Skeletal muscle satellite cell (primary cell): ENCODE data around the gene WWOX.
"Not testable (repeated sequence)": the region's sequence is repeated elsewhere in the genome, so short reads cannot be mapped to it uniquely, and the experiment has no call there.

Experiments used
- H3K27me3 ChIP-seq: 2 replicates; pipeline ENCODE4 v1.7.0; 2013; ENCODE audit warnings: low read length; ENCODE audit not compliant: control insufficient read depth, insufficient read depth
- H3K36me3 ChIP-seq: 2 replicates; pipeline ENCODE4 v1.7.0; 2013; ENCODE audit warnings: mild to moderate bottlenecking, control low read depth, low read length; ENCODE audit not compliant: insufficient read depth
- H3K4me1 ChIP-seq: 2 replicates; pipeline ENCODE4 v1.7.0; 2013; ENCODE audit warnings: low read length; ENCODE audit not compliant: control insufficient read depth, insufficient read depth
- H3K4me2 ChIP-seq: 2 replicates; pipeline ENCODE4 v1.7.0; 2013; ENCODE audit warnings: mild to moderate bottlenecking, low read length
- H3K4me3 ChIP-seq: 2 replicates; pipeline ENCODE4 v1.7.0; 2013; ENCODE audit warnings: low read length
- H3K9ac ChIP-seq: 2 replicates; pipeline ENCODE4 v1.7.0; 2013; ENCODE audit warnings: mild to moderate bottlenecking, low read depth, low read length, moderate library complexity
- H3K9me3 ChIP-seq: replicated peaks from 2 replicates; pipeline ENCODE4 v1.7.0; 2013; ENCODE audit warnings: mild to moderate bottlenecking, control low read depth, low read length

WWOX gene

DNA sequence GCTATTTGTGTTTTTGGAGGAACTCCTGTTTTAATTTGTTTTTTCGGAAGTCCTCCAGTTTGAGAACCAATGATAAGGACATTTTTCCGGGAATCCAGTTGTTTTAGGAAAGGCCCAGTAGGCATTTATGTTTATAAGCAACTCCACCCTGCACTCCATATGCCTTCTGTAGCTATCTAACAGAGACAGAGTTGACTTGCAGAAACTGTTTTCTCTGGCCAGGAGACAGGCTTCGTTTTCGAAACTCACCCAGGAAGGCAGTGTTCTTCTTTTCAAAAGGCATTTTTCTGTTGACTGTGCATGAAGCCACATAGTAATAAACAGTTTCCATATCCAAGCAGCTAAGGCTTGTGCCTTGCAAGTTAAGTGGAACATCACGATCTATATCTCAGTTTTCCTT lies 587.1 kb downstream of the WWOX start:
- Histone ChIP-seq H3K36me3 (no peaks in the 10 kb centered on the region), H3K4me1 (peaks cover 25% of the 10 kb centered on the region), H3K9me3 (no peaks in the 10 kb centered on the region), H3K4me2 (no peak overlapping the region), H3K9ac (no peak overlapping the region), H3K27me3 (no peaks in the 10 kb centered on the region), H3K4me3 (no peak overlapping the region)

GRCh38 chr16:78689028-78689427 lies 589.6 kb downstream of the WWOX start:
- Histone ChIP-seq H3K9me3 (no peaks in the 10 kb centered on the region), H3K36me3 (no peaks in the 10 kb centered on the region), H3K9ac (no peak overlapping the region), H3K4me2 (no peak overlapping the region), H3K4me3 (no peak overlapping the region), H3K27me3 (no peaks in the 10 kb centered on the region), H3K4me1 (peaks cover 20% of the 10 kb centered on the region)

- Histone ChIP-seq H3K4me3 (no peak overlapping the region), H3K9me3 (no peaks in the 10 kb centered on the region), H3K4me2 (no peak overlapping the region), H3K9ac (no peak overlapping the region), H3K4me1 (peaks cover 15% of the 10 kb centered on the region), H3K36me3 (no peaks in the 10 kb centered on the region), H3K27me3 (no peaks in the 10 kb centered on the region)
These were observed 590.1 kb downstream of the WWOX start for GRCh38 chr16:78689536-78689935.

GRCh38 chr16:78690510-78690909 lies 591.1 kb downstream of the WWOX start:
- no peaks in the 10 kb centered on the region for H3K27me3 ChIP-seq
- H3K9ac ChIP-seq: no peak overlapping the region
- peaks cover 5% of the 10 kb centered on the region for H3K4me1 ChIP-seq
- H3K36me3 ChIP-seq: no peaks in the 10 kb centered on the region
- no peak overlapping the region for H3K4me3 ChIP-seq
- no peak overlapping the region for H3K4me2 ChIP-seq
- H3K9me3 ChIP-seq: no peaks in the 10 kb centered on the region

- not testable (repeated sequence) for H3K4me1 ChIP-seq, H3K27me3 ChIP-seq, H3K4me3 ChIP-seq, H3K4me2 ChIP-seq, H3K9ac ChIP-seq, H3K36me3 ChIP-seq, H3K9me3 ChIP-seq
These were observed 592.3 kb downstream of the WWOX start for GRCh38 chr16:78691746-78692145.

DNA sequence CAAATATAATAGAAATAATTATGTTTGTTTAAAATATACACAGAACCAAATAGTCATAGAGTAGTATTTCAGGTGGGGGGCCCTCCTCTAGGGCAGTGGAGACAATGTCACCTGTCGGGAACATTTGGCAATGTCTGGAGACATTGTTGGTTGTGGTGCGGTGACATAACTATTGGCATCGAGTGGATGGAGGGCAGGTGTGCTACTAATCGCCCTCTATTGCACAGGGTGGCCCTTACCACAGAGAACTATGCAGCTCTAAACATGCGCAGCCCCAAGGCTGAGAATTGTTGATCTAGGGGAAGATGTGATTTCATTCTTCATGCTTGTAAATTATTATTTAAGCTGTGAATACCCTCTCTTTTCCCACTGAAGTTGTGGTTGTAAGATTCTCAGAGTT lies 594.0 kb downstream of the WWOX start:
- Histone ChIP-seq H3K4me1 (no peaks in the 10 kb centered on the region), H3K4me3 (no peak overlapping the region), H3K9me3 (no peaks in the 10 kb centered on the region), H3K4me2 (no peak overlapping the region), H3K27me3 (no peaks in the 10 kb centered on the region), H3K9ac (no peak overlapping the region), H3K36me3 (no peaks in the 10 kb centered on the region)

GRCh38 chr16:78694414-78694813 lies 595.0 kb downstream of the WWOX start:
- Histone ChIP-seq H3K9me3 (no peaks in the 10 kb centered on the region), H3K36me3 (no peaks in the 10 kb centered on the region), H3K4me2 (no peak overlapping the region), H3K4me1 (no peaks in the 10 kb centered on the region), H3K4me3 (no peak overlapping the region), H3K27me3 (no peaks in the 10 kb centered on the region), H3K9ac (no peak overlapping the region)

- Histone ChIP-seq H3K27me3 (no peaks in the 10 kb centered on the region), H3K9me3 (no peaks in the 10 kb centered on the region), H3K4me2 (no peak overlapping the region), H3K4me3 (no peak overlapping the region), H3K9ac (no peak overlapping the region), H3K4me1 (no peaks in the 10 kb centered on the region), H3K36me3 (no peaks in the 10 kb centered on the region)
These were observed 595.9 kb downstream of the WWOX start for GRCh38 chr16:78695391-78695790.

DNA sequence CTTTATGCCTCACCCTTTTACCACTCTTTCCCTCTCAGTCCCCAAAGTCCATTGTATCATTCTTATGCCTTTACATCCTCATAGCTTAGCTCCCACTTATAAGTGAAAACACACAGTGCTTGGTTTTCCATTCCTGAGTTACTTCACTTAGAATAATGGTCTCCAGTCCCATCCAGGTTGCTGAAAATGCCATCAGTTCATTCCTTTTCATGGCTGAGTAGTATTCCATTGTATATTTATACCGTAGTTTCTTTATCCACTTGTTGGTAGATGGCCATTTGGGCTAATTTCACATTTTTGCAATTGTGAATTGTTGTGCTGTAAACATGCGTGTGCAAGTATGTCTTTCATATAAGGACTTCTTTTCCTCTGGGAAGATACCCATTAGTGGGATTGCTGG lies 597.3 kb downstream of the WWOX start:
- Histone ChIP-seq H3K9ac (no peak overlapping the region), H3K4me3 (no peak overlapping the region), H3K27me3 (no peaks in the 10 kb centered on the region), H3K4me2 (no peak overlapping the region), H3K36me3 (no peaks in the 10 kb centered on the region), H3K4me1 (no peaks in the 10 kb centered on the region), H3K9me3 (no peaks in the 10 kb centered on the region)

DNA sequence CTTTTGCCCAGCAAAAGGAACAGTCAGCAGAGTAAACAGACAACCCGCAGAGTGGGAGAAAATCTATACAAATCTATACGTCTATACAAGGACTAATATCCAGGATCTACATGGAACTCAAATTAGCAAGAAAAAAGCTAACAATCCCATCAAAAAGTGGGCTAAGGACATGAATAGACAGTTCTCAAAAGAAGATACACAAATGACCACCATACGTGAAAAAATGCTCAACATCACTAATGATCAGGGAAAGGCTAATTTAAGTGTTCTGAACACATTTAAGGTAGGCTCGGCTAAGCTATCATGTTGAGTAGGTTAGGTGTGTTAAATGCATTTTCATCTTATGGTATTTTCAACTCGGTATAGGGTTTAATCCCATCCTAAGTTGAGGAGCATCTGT lies 598.0 kb downstream of the WWOX start:
- Histone ChIP-seq H3K36me3 (no peaks in the 10 kb centered on the region), H3K9me3 (no peaks in the 10 kb centered on the region), H3K9ac (no peak overlapping the region), H3K27me3 (no peaks in the 10 kb centered on the region), H3K4me2 (no peak overlapping the region), H3K4me3 (no peak overlapping the region), H3K4me1 (no peaks in the 10 kb centered on the region)

- Histone ChIP-seq H3K9ac (no peak overlapping the region), H3K27me3 (no peaks in the 10 kb centered on the region), H3K9me3 (peaks cover 3% of the 10 kb centered on the region)
These were observed 604.5 kb downstream of the WWOX start for GRCh38 chr16:78703936-78704335.

DNA sequence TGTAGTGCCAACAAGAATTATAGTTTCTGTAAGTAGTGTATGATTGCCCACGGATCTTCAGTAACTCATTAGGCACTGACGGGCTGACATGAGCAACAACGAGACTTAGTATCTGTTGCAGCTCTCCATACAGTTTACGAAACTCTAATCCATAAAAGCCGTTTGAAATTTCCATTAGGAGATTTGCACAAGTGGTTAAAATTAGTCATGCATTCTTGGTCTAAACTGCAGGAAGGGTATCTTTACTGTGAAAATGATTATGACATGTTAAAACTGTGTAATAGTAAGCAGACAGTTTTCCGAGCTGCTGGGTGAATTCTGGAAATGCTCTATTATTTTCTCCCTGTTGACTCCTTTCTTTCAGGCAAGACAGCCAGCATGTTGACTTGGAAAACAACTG lies 605.0 kb downstream of the WWOX start:
- H3K4me1 ChIP-seq: no peaks in the 10 kb centered on the region
- peaks cover 3% of the 10 kb centered on the region for H3K9me3 ChIP-seq
- no peak overlapping the region for H3K9ac ChIP-seq
- no peaks in the 10 kb centered on the region for H3K27me3 ChIP-seq
- H3K4me2 ChIP-seq: peak overlapping the region; percentile 6
- H3K4me3 ChIP-seq: no peak overlapping the region
- no peaks in the 10 kb centered on the region for H3K36me3 ChIP-seq

More at GRCh38 chr16:78703936-78704335, 604.5 kb downstream of the WWOX start:
- no peaks in the 10 kb centered on the region for H3K36me3 ChIP-seq
- H3K4me2 ChIP-seq: peak overlapping the region; percentile 6
- no peak overlapping the region for H3K4me3 ChIP-seq
- H3K4me1 ChIP-seq: no peaks in the 10 kb centered on the region
